Neural cell (in vitro differentiated cells): Measurements from ENCODE around the gene IDH3G. TPM values are rescaled to one million over a fixed set of nuclear protein-coding genes. Genes with fewer than 3 reads are reported as not detected.

Experiments used
- H2AFZ ChIP-seq: fragments of 200-600, 300-800 bp; sonication (generic), shearing (Covaris generic); 2 replicates; pipeline ENCODE4 v1.6.0; 2014; ENCODE audit warnings: low read depth, mild to moderate bottlenecking, antibody characterized with exemption, low read length, moderate library complexity
- H3F3A ChIP-seq: fragments of 200-600 bp; shearing (Covaris generic); 2 replicates; pipeline ENCODE4 v1.6.1; 2016; ENCODE audit warnings: mild to moderate bottlenecking, moderate library complexity, mixed read lengths, antibody characterized with exemption, low read length; ENCODE audit not compliant: insufficient read depth, poor library complexity, severe bottlenecking
- H3K27ac ChIP-seq: fragments of 200-600, 300-800 bp; sonication (generic), shearing (Covaris generic); 2 replicates; pipeline ENCODE4 v1.5.1; 2014; ENCODE audit warnings: mild to moderate bottlenecking, low read length, moderate library complexity
- H3K27me3 ChIP-seq: fragments of 300-800, 200-600 bp; sonication (generic), shearing (Covaris generic); 2 replicates; pipeline ENCODE4 v1.6.0; 2014; ENCODE audit warnings: mild to moderate bottlenecking, low read depth, low read length, moderate library complexity; ENCODE audit not compliant: insufficient read depth
- H3K36me3 ChIP-seq: fragments of 300-800, 200-600 bp; sonication (generic), shearing (Covaris generic); 2 replicates; pipeline ENCODE4 v1.5.1; 2014; ENCODE audit warnings: mild to moderate bottlenecking, antibody characterized with exemption, low read length, moderate library complexity; ENCODE audit not compliant: insufficient read depth
- H3K4me2 ChIP-seq: fragments of 300-800, 200-600 bp; sonication (generic), shearing (Covaris generic); 2 replicates; pipeline ENCODE4 v1.6.0; 2014; ENCODE audit warnings: mild to moderate bottlenecking, low read length
- H3K4me3 ChIP-seq: fragments of 300-800, 200-600 bp; sonication (generic), shearing (Covaris generic); 2 replicates; pipeline ENCODE4 v1.5.1; 2014; ENCODE audit warnings: mild to moderate bottlenecking, low read length, moderate library complexity
- H3K79me2 ChIP-seq: fragments of 200-600 bp; shearing (Covaris generic); replicated peaks from 2 replicates; pipeline ENCODE4 v1.6.0; 2014; ENCODE audit warnings: mild to moderate bottlenecking, low read length, moderate library complexity; ENCODE audit not compliant: insufficient read depth
- H3K9ac ChIP-seq: fragments of 300-800, 200-600 bp; sonication (generic), shearing (Covaris generic); 2 replicates; pipeline ENCODE4 v1.6.1; 2016; ENCODE audit warnings: mild to moderate bottlenecking, low read length, mixed read lengths
- H3K9me2 ChIP-seq: fragments of 200-600 bp; shearing (Covaris generic); 2 replicates; pipeline ENCODE4 v1.6.1; 2016; ENCODE audit warnings: mild to moderate bottlenecking, low read length, mixed read lengths; ENCODE audit not compliant: insufficient read depth
- H3K9me3 ChIP-seq: fragments of 200-600, 300-800 bp; sonication (generic), shearing (Covaris generic); 2 replicates; pipeline ENCODE4 v1.6.1; 2016; ENCODE audit warnings: mild to moderate bottlenecking, mixed run types, low read length, moderate library complexity, mixed read lengths
- H4K20me1 ChIP-seq: fragments of 200-600 bp; shearing (Covaris generic); 2 replicates; pipeline ENCODE4 v1.6.1; 2016; ENCODE audit warnings: mild to moderate bottlenecking, mixed run types; ENCODE audit not compliant: insufficient read depth
- EP300 ChIP-seq: fragments of 450-650 bp; conservative IDR thresholded peaks from 2 replicates; pipeline ENCODE4 v1.6.1; 2014; ENCODE audit warnings: antibody characterized with exemption, mild to moderate bottlenecking, moderate library complexity; ENCODE audit not compliant: poor library complexity, severe bottlenecking
- MXI1 ChIP-seq: fragments of 450-650 bp; conservative IDR thresholded peaks from 2 replicates; pipeline ENCODE4 v1.6.1; 2014; ENCODE audit warnings: antibody characterized with exemption, mild to moderate bottlenecking; ENCODE audit not compliant: poor library complexity, severe bottlenecking
- POLR2AphosphoS5 ChIP-seq: IDR thresholded peaks from 2 replicates; pipeline ENCODE4 v1.6.1; 2012
- SMC3 ChIP-seq: fragments of 450-650 bp; conservative IDR thresholded peaks from 2 replicates; pipeline ENCODE4 v1.6.1; 2014; ENCODE audit warnings: antibody characterized with exemption, mild to moderate bottlenecking, moderate library complexity; ENCODE audit not compliant: poor library complexity
- polyA plus RNA-seq: library from polyadenylated mRNA; depleted of rRNA; stranded (reverse); fragments of >200 nt; gene quantifications from 2 replicates; pipeline ENCODE4 v1.2.3, GENCODE V29; 2014
- TF ChIP-seq, protein P1 (sequence below): fragments of 450-650 bp; IDR thresholded peaks from 2 replicates; pipeline ENCODE4 v1.5.1; 2014; ENCODE audit warnings: antibody characterized with exemption, mild to moderate bottlenecking, moderate library complexity; ENCODE audit not compliant: poor library complexity, severe bottlenecking
- TF ChIP-seq, protein P2 (sequence below): IDR thresholded peaks from 2 replicates; pipeline ENCODE4 v1.6.1; 2012; ENCODE audit warnings: borderline replicate concordance

Gene IDH3G
- polyA plus RNA-seq, 1 donor from 2014 or later: 64.7 TPM

DNA sequence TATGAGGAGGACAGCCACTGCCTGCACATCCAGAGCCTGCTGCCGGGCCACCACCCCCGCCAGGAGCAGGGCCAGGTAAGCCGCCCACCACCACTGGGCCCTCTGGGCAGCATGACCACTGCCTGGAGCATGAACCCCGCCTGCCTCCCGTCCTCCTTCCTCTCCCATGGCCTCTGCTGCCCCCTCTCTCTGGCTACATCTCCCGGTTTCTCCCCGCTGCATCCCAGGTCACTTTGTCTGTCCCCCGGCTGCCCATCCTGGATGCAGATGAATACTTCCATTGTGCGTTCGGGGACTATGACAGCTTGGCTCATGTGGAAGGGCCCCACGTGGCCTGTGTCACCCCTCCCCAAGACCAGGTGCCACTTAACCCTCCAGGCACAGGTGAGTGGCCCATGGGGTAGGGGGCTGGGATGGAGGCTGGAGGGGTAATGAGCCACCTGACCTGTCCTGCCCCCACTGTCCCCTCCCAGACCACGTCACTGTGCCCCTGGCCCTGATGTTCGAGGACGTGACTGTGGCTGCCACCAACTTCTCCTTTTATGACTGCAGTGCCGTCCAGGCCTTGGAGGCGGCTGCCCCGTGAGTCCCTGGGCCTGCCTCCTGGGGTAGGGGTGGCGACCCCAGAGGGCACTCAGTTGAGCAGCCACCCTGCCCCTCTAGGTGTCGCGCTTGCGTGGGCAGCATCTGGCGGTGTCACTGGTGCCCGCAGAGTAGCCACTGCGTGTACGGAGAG lies 24.1 kb downstream of the IDH3G start:
- no peak overlapping the region for H3K9ac ChIP-seq

DNA sequence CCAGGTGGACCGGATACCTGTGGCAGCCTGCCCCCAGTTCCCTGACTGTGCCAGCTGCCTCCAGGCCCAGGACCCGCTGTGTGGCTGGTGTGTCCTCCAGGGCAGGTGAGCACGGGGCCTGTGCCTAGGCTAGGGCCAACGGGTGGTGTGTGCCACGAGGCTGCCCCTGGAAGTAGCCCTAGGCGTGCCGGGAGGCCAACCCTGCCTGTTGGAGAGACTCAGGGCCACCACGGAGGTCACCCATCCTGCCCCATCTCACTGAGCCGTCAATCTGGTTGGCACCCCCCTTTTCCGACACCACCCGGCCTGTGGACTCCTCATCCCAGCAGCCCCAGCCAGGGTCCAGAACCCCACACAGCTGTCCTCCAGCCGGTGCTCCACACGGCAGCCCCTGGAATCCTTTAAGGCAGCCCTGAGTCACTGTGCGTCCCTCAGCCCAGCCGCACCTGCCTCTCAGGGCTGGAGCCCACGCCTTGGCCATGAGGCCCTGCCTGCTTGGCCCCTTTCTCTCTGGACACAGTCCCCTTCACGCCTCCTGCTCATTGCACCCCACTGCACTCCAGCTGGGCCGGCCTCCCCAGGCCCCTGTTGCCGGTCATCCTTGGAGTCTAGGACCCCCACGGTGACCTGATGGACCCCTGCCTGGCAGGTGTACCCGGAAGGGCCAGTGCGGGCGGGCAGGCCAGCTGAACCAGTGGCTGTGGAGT lies 24.9 kb downstream of the IDH3G start:
- H3K27ac ChIP-seq: no peak overlapping the region
- no peak overlapping the region for H3K9ac ChIP-seq
- H3K27me3 ChIP-seq: no peaks in the 10 kb centered on the region

More for the DNA sequence above, 24.1 kb downstream of the IDH3G start:
- no peaks in the 10 kb centered on the region for H3K79me2 ChIP-seq
- no peak overlapping the region for H3K27ac ChIP-seq
- no peaks in the 10 kb centered on the region for H3F3A ChIP-seq
- no peaks in the 10 kb centered on the region for H3K36me3 ChIP-seq
- no peak overlapping the region for H3K4me2 ChIP-seq
- H3K27me3 ChIP-seq: no peaks in the 10 kb centered on the region
- H4K20me1 ChIP-seq: no peaks in the 10 kb centered on the region
- H3K4me3 ChIP-seq: no peak overlapping the region
- no peaks in the 10 kb centered on the region for H3K9me2 ChIP-seq
- H3K9me3 ChIP-seq: no peaks in the 10 kb centered on the region
- TF ChIP-seq POLR2AphosphoS5 (no peak), SMC3 (no peak), MXI1 (no peak)
- TF ChIP-seq, protein P1, sequence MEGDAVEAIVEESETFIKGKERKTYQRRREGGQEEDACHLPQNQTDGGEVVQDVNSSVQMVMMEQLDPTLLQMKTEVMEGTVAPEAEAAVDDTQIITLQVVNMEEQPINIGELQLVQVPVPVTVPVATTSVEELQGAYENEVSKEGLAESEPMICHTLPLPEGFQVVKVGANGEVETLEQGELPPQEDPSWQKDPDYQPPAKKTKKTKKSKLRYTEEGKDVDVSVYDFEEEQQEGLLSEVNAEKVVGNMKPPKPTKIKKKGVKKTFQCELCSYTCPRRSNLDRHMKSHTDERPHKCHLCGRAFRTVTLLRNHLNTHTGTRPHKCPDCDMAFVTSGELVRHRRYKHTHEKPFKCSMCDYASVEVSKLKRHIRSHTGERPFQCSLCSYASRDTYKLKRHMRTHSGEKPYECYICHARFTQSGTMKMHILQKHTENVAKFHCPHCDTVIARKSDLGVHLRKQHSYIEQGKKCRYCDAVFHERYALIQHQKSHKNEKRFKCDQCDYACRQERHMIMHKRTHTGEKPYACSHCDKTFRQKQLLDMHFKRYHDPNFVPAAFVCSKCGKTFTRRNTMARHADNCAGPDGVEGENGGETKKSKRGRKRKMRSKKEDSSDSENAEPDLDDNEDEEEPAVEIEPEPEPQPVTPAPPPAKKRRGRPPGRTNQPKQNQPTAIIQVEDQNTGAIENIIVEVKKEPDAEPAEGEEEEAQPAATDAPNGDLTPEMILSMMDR: no peak
- no peak overlapping the region for H2AFZ ChIP-seq

More for the DNA sequence above, 24.9 kb downstream of the IDH3G start:
- Histone ChIP-seq H2AFZ (no peak overlapping the region), H3K9me2 (no peaks in the 10 kb centered on the region), H4K20me1 (no peaks in the 10 kb centered on the region), H3F3A (no peaks in the 10 kb centered on the region), H3K4me2 (no peak overlapping the region), H3K79me2 (no peaks in the 10 kb centered on the region), H3K4me3 (no peak overlapping the region), H3K9me3 (no peaks in the 10 kb centered on the region), H3K36me3 (no peaks in the 10 kb centered on the region)
- TF ChIP-seq POLR2AphosphoS5 (no peak), SMC3 (no peak), MXI1 (no peak), EP300 (no peak)
- TF ChIP-seq, protein P2, sequence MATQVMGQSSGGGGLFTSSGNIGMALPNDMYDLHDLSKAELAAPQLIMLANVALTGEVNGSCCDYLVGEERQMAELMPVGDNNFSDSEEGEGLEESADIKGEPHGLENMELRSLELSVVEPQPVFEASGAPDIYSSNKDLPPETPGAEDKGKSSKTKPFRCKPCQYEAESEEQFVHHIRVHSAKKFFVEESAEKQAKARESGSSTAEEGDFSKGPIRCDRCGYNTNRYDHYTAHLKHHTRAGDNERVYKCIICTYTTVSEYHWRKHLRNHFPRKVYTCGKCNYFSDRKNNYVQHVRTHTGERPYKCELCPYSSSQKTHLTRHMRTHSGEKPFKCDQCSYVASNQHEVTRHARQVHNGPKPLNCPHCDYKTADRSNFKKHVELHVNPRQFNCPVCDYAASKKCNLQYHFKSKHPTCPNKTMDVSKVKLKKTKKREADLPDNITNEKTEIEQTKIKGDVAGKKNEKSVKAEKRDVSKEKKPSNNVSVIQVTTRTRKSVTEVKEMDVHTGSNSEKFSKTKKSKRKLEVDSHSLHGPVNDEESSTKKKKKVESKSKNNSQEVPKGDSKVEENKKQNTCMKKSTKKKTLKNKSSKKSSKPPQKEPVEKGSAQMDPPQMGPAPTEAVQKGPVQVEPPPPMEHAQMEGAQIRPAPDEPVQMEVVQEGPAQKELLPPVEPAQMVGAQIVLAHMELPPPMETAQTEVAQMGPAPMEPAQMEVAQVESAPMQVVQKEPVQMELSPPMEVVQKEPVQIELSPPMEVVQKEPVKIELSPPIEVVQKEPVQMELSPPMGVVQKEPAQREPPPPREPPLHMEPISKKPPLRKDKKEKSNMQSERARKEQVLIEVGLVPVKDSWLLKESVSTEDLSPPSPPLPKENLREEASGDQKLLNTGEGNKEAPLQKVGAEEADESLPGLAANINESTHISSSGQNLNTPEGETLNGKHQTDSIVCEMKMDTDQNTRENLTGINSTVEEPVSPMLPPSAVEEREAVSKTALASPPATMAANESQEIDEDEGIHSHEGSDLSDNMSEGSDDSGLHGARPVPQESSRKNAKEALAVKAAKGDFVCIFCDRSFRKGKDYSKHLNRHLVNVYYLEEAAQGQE: no peak
